Panc1 (cell line): ENCODE measurements around the gene CLEC9A.

ENCODE experiments used
- POLR2AphosphoS5 ChIP-seq: IDR thresholded peaks from 2 replicates; pipeline ENCODE4 v1.6.1; 2012; ENCODE audit warnings: mild to moderate bottlenecking, low read depth, low read length, moderate library complexity
- TCF7L2 ChIP-seq: IDR thresholded peaks from 2 replicates; pipeline ENCODE4 v1.6.1; 2011; ENCODE audit warnings: mild to moderate bottlenecking, low read depth, low read length, inconsistent platforms
- TF ChIP-seq, protein P1 (sequence below): fragments of 450-650 bp; IDR thresholded peaks from 2 replicates; pipeline ENCODE4 v1.5.1; 2017; ENCODE audit warnings: mild to moderate bottlenecking
- TF ChIP-seq, protein P2 (sequence below), 2 experiments: IDR thresholded peaks; 2 replicates each; pipeline ENCODE4 v1.6.1; 2011 to 2012; ENCODE audit warnings: low read depth in 2 of 2, control low read depth in 1 of 2, low read length in 1 of 2, mild to moderate bottlenecking in 1 of 2, moderate library complexity in 1 of 2; ENCODE audit not compliant: insufficient read depth in 1 of 2

DNA sequence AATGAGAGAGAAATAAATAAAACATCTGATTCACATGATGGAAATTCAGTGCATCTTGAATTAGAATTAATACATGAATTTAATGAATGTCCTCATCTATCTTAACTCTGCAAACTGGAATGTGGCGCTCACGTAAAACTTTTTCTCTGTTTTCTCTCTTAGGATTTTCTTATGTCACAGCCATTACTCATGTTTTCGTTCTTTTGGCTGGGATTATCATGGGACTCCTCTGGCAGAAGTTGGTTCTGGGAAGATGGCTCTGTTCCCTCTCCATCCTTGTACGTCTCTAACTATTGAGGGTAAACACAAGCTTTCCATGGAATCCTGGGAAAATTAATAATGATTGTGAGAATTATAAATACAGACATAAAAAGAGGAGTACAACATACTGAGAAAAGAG is 15.0 kb upstream of the CLEC9A start:
- no peak for TF ChIP-seq TCF7L2
- TF ChIP-seq, protein P1, sequence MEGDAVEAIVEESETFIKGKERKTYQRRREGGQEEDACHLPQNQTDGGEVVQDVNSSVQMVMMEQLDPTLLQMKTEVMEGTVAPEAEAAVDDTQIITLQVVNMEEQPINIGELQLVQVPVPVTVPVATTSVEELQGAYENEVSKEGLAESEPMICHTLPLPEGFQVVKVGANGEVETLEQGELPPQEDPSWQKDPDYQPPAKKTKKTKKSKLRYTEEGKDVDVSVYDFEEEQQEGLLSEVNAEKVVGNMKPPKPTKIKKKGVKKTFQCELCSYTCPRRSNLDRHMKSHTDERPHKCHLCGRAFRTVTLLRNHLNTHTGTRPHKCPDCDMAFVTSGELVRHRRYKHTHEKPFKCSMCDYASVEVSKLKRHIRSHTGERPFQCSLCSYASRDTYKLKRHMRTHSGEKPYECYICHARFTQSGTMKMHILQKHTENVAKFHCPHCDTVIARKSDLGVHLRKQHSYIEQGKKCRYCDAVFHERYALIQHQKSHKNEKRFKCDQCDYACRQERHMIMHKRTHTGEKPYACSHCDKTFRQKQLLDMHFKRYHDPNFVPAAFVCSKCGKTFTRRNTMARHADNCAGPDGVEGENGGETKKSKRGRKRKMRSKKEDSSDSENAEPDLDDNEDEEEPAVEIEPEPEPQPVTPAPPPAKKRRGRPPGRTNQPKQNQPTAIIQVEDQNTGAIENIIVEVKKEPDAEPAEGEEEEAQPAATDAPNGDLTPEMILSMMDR, result no peak
- TF ChIP-seq POLR2AphosphoS5, result no peak
- TF ChIP-seq, protein P2, sequence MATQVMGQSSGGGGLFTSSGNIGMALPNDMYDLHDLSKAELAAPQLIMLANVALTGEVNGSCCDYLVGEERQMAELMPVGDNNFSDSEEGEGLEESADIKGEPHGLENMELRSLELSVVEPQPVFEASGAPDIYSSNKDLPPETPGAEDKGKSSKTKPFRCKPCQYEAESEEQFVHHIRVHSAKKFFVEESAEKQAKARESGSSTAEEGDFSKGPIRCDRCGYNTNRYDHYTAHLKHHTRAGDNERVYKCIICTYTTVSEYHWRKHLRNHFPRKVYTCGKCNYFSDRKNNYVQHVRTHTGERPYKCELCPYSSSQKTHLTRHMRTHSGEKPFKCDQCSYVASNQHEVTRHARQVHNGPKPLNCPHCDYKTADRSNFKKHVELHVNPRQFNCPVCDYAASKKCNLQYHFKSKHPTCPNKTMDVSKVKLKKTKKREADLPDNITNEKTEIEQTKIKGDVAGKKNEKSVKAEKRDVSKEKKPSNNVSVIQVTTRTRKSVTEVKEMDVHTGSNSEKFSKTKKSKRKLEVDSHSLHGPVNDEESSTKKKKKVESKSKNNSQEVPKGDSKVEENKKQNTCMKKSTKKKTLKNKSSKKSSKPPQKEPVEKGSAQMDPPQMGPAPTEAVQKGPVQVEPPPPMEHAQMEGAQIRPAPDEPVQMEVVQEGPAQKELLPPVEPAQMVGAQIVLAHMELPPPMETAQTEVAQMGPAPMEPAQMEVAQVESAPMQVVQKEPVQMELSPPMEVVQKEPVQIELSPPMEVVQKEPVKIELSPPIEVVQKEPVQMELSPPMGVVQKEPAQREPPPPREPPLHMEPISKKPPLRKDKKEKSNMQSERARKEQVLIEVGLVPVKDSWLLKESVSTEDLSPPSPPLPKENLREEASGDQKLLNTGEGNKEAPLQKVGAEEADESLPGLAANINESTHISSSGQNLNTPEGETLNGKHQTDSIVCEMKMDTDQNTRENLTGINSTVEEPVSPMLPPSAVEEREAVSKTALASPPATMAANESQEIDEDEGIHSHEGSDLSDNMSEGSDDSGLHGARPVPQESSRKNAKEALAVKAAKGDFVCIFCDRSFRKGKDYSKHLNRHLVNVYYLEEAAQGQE (IDR thresholded peaks at IDR 0.05; ENCODE audit: insufficient read depth in 1 of 2, low read depth in 2 of 2, low read length in 1 of 2), result no peak
